GM13977 (cell line): ENCODE measurements around the gene NUMA1.
A peak's percentile ranks its signal among the peaks of the same experiment; 100 is the strongest.

ENCODE experiments used
- DNase-seq: peaks from one replicate; pipeline ENCODE4 v3.0.0; 2012; ENCODE audit warnings: low spot score
- in situ Hi-C: fragments of 300-500 bp; cut with MboI; formaldehyde crosslinking; loops from one replicate; pipeline ENCODE4 v1.12.0; 2022; ENCODE audit warnings: low sequenced_read_pairs, low pct_unique_long_range_greater_than_20kb, mixed read lengths, inconsistent platforms; ENCODE audit not compliant: unreplicated experiment
- TF ChIP-seq, protein P1 (sequence below): IDR thresholded peaks from 2 replicates; pipeline ENCODE4 v1.5.1; 2012; ENCODE audit warnings: mild to moderate bottlenecking, control low read depth; ENCODE audit not compliant: insufficient read depth; ENCODE audit errors: extremely low read depth, missing control alignments

NUMA1 gene

DNA sequence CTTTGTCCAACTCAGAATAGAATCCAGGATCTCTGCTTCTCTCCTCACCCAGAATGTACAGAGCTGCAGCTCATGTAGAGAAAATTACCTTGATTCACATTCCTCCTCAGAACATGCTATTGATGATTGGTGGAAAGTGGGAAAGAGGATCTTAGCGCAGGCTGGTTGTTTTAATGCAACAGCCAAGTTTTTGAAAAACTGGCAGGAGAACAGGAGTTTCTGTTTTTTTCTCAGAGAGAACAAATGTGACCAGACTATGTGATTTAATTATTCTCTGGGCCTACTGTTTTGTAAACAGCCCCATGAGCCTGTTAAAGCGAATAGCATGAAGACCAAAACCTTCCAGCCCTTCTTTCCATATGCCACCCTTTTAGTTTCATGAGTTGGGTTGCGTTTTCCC is 100.7 kb downstream of the NUMA1 start:
- no peak for DNase-seq
- TF ChIP-seq, protein P1, sequence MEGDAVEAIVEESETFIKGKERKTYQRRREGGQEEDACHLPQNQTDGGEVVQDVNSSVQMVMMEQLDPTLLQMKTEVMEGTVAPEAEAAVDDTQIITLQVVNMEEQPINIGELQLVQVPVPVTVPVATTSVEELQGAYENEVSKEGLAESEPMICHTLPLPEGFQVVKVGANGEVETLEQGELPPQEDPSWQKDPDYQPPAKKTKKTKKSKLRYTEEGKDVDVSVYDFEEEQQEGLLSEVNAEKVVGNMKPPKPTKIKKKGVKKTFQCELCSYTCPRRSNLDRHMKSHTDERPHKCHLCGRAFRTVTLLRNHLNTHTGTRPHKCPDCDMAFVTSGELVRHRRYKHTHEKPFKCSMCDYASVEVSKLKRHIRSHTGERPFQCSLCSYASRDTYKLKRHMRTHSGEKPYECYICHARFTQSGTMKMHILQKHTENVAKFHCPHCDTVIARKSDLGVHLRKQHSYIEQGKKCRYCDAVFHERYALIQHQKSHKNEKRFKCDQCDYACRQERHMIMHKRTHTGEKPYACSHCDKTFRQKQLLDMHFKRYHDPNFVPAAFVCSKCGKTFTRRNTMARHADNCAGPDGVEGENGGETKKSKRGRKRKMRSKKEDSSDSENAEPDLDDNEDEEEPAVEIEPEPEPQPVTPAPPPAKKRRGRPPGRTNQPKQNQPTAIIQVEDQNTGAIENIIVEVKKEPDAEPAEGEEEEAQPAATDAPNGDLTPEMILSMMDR: no peak
- in situ Hi-C loops: no loop called here

DNA sequence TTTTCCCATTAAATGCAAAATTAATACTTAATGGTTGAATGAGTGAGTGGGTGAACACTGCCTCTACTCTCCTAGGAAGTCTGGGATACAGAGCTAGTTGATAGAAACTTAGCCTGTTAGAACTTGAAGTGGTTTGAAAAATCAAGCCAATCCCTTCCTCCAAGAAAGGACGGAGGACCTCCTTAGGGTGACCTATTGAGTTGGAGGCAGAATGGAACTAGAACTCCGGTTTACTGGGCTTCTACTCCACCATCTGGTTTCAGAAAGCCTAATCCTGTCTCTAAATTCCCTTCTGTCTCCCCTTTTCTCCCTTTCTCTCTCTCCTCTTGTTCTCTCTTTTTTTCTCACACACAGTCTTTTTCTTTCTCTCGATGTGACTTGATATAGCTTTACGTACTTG is 101.2 kb downstream of the NUMA1 start:
- no peak for DNase-seq
- in situ Hi-C loops: no loop called here

DNA sequence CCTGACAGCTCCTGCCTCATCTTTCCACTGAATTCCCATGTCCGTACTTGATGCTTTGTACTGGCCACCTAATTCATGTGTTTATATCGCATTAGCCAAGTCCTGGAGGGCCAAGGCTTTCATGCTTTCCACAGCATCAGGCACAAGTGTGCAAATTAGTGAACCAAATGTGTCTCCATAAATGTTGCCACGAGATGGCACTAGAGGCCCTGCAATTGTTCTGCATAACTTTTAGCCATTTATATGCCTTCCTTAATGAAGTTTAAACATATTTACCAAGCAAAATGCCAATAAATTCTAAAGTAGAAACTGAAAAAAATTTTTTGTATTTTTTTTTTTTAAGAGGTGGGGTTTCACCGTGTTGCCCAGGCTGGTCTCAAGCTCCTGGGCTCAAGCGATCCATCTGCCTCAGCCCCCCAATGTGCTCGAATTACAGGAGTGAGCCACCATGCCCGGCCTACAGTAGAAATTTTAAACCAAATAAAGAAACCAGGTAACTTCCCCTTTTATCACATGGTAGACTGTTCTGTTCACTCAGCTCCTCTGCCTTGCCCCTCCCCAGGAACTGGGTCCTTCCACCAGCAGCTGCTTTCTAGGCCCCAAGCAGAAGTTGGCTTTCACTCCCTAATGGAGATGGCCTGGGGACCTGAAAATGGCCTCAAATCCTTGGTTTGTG is 102.5 kb downstream of the NUMA1 start:
- DNase-seq: peak; percentile 48
- in situ Hi-C loops: no loop called here
- TF ChIP-seq, protein P1: peak; percentile 66

More for the DNA sequence above, 101.2 kb downstream of the NUMA1 start:
- TF ChIP-seq, protein P1: no peak

DNA sequence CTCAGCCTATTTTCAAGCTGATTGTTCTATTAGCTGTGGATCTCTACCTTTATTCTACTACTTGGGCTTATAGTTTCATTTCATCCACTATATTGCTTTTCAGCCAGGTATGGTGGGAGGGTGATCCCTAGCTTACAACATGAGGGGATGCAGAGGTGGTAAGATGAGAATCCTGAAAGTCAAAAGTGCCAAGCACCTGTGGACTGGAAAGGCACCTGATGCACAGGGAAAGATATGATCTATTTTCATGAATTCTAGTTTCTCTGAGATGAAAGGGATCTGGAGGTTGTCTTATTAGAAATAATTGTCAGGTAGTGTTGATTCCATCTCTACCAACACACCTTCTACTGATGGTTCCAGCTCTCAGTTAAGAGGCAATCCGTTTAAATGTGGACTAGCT is 103.3 kb downstream of the NUMA1 start:
- in situ Hi-C loops: no loop called here
- DNase-seq: no peak
- TF ChIP-seq, protein P1: no peak

DNA sequence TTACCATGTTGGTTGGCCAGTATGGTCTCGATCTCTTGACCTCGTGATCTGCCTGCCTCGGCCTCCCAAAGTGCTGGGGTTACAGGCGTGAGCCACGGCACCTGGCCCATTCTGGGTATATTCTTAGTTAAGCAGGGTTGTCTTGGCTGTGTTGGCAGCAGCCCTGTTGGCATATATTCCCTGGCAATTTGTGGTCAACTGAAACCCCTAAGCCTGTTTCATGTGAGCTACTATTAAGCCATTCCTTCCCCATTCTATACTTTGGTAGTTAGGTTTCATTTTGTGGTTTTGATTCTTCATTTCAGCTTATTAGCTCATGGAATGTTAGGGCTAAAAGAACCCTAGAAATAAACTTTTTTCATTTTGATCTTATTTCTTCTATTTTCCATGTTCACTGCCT is 103.8 kb downstream of the NUMA1 start:
- in situ Hi-C loops: no loop called here
- TF ChIP-seq, protein P1: no peak
- no peak for DNase-seq

DNA sequence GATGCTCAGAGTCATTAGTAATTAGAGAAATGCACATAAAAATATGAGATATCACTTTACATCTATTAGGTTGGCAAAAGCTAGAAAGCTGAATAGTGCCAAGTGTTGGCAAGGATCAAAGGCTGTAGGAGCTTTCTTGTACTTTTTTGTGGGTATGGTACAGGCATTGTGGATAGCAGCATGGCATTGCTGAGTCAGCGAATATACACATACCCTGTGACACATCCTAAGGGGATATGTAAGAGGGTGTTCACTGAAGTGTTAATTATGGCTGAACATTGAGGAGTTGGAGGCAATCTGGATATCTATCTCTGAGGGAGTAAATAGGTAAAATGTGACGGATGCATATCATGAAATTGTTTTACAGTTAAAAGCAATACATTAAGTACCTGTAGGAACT is 108.7 kb downstream of the NUMA1 start:
- TF ChIP-seq, protein P1: no peak
- DNase-seq: no peak
- in situ Hi-C loops: no loop called here
